Measurements from ENCODE around the gene PAQR6. TPM values are rescaled to one million over a fixed set of nuclear protein-coding genes. Genes with fewer than 3 reads are reported as not detected.

PAQR6 gene
- total RNA-seq, 3 donors from 2014 or later (not counting 1 experiment from before 2014, with no cell fraction given) = 2.6 to 5.5 (median 3.5) TPM

DNA sequence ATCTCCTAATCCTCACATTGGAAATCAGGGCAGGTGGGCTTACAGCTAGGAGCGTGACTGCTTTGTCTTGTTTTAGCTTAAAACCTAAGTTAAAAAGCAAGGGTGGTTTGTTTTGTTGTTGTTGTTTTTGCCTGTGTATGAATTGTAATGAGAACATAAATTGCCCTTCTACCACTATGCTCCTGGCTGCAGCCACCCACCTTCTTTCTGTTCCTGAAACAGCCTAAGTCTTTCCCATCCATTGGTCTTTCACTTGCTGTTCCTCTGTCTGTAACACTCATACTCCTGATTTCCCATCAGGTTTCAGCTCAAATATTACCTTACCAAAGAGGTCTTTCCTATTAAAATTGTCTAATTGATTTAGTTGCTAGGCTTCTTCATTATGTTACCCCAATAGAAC lies 35.7 kb upstream of the PAQR6 start:
- WGBS (ENCODE audit: insufficient coverage) = 100% methylated on average over 1 of the region's 1 CpG
- Histone ChIP-seq H3K4me1 (ENCODE audit: control insufficient read depth, insufficient read depth, low read length) (peaks cover 25% of the 10 kb centered on the region), H3K36me3 (ENCODE audit: control insufficient read depth, insufficient read depth, low read length) (peaks cover 4% of the 10 kb centered on the region), H3K27ac (ENCODE audit: low read length) (no peak overlapping the region), H3K4me3 (ENCODE audit: low read length) (peak overlapping the region; percentile 56), H3K9me3 (ENCODE audit: control insufficient read depth, insufficient read depth, low read length) (no peaks in the 10 kb centered on the region), H3K27me3 (ENCODE audit: control insufficient read depth, insufficient read depth, low read length) (no peaks in the 10 kb centered on the region)
- H3K9me3 Mint-ChIP-seq = no peaks in the 10 kb centered on the region
- no peaks in the 10 kb centered on the region for H3K36me3 Mint-ChIP-seq
- H3K4me1 Mint-ChIP-seq = peaks cover 37 to 43% of the 10 kb centered on the region in 2 donors
- H3K27ac Mint-ChIP-seq = peak overlapping the region; percentile 95 to 97
- H3K4me3 Mint-ChIP-seq = peak overlapping the region; percentile 98
- H3K27me3 Mint-ChIP-seq (ENCODE audit: low read depth in 2 of 2) = no peaks in the 10 kb centered on the region
- ATAC-seq = no peak
- no peak for DNase-seq
- TF ChIP-seq, protein P1, sequence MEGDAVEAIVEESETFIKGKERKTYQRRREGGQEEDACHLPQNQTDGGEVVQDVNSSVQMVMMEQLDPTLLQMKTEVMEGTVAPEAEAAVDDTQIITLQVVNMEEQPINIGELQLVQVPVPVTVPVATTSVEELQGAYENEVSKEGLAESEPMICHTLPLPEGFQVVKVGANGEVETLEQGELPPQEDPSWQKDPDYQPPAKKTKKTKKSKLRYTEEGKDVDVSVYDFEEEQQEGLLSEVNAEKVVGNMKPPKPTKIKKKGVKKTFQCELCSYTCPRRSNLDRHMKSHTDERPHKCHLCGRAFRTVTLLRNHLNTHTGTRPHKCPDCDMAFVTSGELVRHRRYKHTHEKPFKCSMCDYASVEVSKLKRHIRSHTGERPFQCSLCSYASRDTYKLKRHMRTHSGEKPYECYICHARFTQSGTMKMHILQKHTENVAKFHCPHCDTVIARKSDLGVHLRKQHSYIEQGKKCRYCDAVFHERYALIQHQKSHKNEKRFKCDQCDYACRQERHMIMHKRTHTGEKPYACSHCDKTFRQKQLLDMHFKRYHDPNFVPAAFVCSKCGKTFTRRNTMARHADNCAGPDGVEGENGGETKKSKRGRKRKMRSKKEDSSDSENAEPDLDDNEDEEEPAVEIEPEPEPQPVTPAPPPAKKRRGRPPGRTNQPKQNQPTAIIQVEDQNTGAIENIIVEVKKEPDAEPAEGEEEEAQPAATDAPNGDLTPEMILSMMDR (IDR thresholded peaks at IDR 0.05) = no peak
- intact Hi-C loops (cut with micrococcal nuclease) = loop anchor here (5.0 kb wide), 1 partner anchor 444 kb away; the partner anchor contains the start of genes ISG20L2 and METTL25B

DNA sequence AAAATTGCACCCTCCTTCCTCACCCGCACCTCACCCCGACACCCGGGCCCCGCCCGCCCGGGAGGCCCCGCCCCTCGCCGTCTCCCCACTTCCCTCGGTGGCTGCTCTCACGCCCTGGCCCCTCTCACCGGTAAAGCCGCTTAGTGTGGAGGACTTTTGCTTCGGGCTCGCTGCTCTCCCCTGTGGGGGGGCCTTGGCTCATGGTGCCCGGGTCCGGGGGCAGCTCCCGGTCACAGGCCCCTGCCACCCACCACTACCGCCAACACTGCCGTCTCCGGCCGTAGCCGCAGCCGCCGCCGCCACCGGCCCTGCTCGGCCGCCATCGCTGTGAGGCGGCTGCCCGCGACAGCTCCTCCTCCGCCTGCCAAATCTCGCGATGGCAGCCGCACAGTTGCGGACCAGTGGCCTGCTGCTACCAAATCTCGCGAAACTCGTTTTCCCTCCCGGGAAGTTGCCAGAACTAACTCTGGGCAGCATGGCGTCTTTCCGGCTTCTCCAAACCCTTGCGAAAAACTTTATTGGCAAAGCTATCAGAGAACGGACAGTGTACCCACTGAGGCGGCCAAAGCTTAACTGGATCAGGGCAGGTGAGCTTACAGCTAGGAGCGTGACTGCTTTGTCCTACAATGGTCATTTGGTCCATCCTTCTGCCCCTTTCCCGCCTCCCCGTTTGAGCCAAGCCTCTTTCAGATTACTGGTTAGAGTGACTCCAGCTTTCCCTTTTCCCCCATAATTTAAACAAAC lies 34.8 kb upstream of the PAQR6 start, which contains the start of gene SMG5:
SMG5 (minus strand) TSS at position 347 of the 744 bp plus-strand sequence; CDS start at position 202, 145 bp downstream.
- Mint-ChIP-seq H3K27ac (peak within 1 kb of the TSS; percentile 95 to 97), H3K9me3 (no peaks in the 10 kb centered on the region), H3K27me3 (ENCODE audit: low read depth in 2 of 2) (no peaks in the 10 kb centered on the region), H3K36me3 (peaks cover 8% of the 10 kb centered on the region), H3K4me3 (peak within 1 kb of the TSS; percentile 98), H3K4me1 (peaks cover 43 to 45% of the 10 kb centered on the region in 2 donors)
- ATAC-seq = peak; percentile 94 to 97 (median 96)
- Histone ChIP-seq H3K27ac (ENCODE audit: low read length) (peak within 1 kb of the TSS; percentile 85), H3K36me3 (ENCODE audit: control insufficient read depth, insufficient read depth, low read length) (peaks cover 12% of the 10 kb centered on the region), H3K9me3 (ENCODE audit: control insufficient read depth, insufficient read depth, low read length) (no peaks in the 10 kb centered on the region), H3K27me3 (ENCODE audit: control insufficient read depth, insufficient read depth, low read length) (no peaks in the 10 kb centered on the region), H3K4me3 (ENCODE audit: low read length) (peak within 1 kb of the TSS; percentile 56), H3K4me1 (ENCODE audit: control insufficient read depth, insufficient read depth, low read length) (peaks cover 25% of the 10 kb centered on the region)
- WGBS (ENCODE audit: insufficient coverage) = under 1% methylated on average over 49 of the region's 50 CpGs
- intact Hi-C loops (cut with micrococcal nuclease) = loop anchor here (5.0 kb wide), 1 partner anchor 445 kb away; the partner anchor contains the start of genes ISG20L2 and METTL25B
- DNase-seq = peak; percentile 92 to 99
- TF ChIP-seq, protein P1 (IDR thresholded peaks at IDR 0.05) = no peak

DNA sequence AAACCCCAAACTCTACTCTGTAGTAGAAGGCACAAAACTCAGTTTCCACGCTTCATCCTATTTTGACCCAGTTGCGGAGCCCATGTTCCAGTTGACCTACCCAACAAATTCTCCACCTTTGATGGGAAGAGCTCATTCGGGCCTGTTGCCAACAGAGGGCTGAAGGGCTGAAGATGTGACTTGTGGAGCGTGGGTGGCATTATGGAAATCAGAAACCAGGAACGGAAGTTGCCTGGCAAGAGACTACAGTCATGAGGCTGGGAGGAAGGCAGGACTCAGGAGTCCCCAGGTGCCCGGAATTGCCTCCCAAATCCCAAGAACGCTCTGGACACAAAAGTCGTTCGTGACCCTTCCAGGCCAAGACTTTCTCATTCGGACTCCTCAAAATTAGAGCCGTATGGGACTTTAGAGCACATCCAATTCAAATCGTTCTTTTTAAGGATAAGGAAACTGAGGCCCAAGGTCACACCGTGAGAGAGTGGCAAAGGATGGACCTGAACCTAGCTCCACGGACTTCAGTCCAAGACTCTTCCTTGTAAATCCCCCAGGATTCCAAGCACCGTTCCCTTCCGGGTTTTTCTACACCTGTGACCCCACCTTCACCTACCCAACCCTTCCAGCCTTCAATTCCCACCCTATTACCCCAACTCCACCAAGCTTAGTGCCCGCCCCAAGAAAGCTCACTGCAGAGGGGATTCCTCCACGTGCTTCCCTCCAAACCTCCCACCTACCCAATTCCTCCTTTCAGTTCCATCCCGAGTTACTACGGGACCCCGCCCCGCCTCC lies 34.0 kb upstream of the PAQR6 start:
- no peak for ATAC-seq
- intact Hi-C loops (cut with micrococcal nuclease) = loop anchor here (5.0 kb wide), 1 partner anchor 445 kb away; the partner anchor contains the start of genes ISG20L2 and METTL25B
- TF ChIP-seq, protein P1 (IDR thresholded peaks at IDR 0.05) = no peak
- no peaks in the 10 kb centered on the region for H3K9me3 ChIP-seq (ENCODE audit: control insufficient read depth, insufficient read depth, low read length)
- H3K4me1 ChIP-seq (ENCODE audit: control insufficient read depth, insufficient read depth, low read length) = peaks cover 25% of the 10 kb centered on the region
- H3K27ac ChIP-seq (ENCODE audit: low read length) = peak overlapping the region; percentile 85
- H3K4me3 ChIP-seq (ENCODE audit: low read length) = peak overlapping the region; percentile 56
- Mint-ChIP-seq H3K27me3 (ENCODE audit: low read depth in 2 of 2) (no peaks in the 10 kb centered on the region), H3K4me1 (peaks cover 43 to 45% of the 10 kb centered on the region in 2 donors), H3K27ac (peak overlapping the region; percentile 95 to 97), H3K4me3 (peak overlapping the region; percentile 98), H3K36me3 (peaks cover 8% of the 10 kb centered on the region), H3K9me3 (no peaks in the 10 kb centered on the region)
- no peaks in the 10 kb centered on the region for H3K27me3 ChIP-seq (ENCODE audit: control insufficient read depth, insufficient read depth, low read length)
- H3K36me3 ChIP-seq (ENCODE audit: control insufficient read depth, insufficient read depth, low read length) = peaks cover 17% of the 10 kb centered on the region
- peak in 1 of 2 donors; percentile 43 for DNase-seq
- 14% methylated on average over 22 of the region's 22 CpGs for WGBS (ENCODE audit: insufficient coverage)
